OCI-LY1 (cell line): ENCODE results near the gene TCF21.

Source experiments
- EZH2 ChIP-seq: fragments of 200-600 bp; sonication (generic), shearing (Covaris generic); IDR thresholded peaks from 2 replicates; pipeline ENCODE4 v1.8.0; 2017; ENCODE audit warnings: borderline replicate concordance, mixed run types, mild to moderate bottlenecking, antibody characterized with exemption, low read length, moderate library complexity, mixed read lengths
- TF ChIP-seq, protein P1 (sequence below): fragments of 200-600 bp; sonication (generic), shearing (Covaris generic); IDR thresholded peaks from 2 replicates; pipeline ENCODE4 v1.5.1; 2017; ENCODE audit warnings: mild to moderate bottlenecking, antibody characterized with exemption, low read length, moderate library complexity, mixed read lengths

DNA sequence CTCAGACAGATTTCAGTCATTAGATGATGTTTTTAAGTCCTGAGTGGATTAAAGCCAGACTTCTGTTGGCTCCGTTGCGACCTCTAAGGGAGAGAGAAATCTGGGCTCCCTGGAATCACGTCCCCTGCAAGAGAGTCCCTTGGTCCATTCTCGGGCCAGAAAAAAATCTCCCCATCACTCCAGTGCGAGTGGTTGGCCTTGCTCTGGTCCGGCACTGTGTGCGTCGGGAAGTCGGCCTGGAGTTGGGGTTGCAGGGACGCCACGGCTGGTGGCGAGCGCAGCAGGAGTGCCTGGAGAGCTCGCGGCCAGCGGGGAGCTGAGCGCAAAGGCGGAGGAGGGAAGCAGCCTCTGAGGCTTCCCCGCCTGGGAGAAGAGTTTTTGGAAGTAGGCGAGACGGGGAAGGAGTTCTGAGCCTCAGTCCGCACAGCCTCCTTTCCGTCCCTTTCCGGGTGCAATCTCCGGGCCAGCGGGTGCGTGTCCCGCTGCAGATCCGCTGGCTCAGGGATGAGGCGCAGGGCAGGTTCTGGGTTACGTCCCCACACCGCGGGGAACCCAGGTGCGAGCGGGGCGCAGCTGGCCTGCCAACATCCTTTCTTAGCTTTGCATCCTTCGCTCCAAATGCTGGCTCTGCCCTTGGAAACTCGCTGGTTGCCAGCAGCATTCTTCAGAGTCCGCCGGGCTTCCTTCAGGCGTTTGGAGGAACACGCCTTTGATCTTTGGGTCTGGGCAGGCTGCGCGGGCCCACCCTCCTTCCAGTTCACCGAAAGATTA lies 6.8 kb downstream of the TCF21 start:
- TF ChIP-seq, protein P1, sequence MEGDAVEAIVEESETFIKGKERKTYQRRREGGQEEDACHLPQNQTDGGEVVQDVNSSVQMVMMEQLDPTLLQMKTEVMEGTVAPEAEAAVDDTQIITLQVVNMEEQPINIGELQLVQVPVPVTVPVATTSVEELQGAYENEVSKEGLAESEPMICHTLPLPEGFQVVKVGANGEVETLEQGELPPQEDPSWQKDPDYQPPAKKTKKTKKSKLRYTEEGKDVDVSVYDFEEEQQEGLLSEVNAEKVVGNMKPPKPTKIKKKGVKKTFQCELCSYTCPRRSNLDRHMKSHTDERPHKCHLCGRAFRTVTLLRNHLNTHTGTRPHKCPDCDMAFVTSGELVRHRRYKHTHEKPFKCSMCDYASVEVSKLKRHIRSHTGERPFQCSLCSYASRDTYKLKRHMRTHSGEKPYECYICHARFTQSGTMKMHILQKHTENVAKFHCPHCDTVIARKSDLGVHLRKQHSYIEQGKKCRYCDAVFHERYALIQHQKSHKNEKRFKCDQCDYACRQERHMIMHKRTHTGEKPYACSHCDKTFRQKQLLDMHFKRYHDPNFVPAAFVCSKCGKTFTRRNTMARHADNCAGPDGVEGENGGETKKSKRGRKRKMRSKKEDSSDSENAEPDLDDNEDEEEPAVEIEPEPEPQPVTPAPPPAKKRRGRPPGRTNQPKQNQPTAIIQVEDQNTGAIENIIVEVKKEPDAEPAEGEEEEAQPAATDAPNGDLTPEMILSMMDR, result no peak
- TF ChIP-seq EZH2, result no peak
